GM18519 (cell line): ENCODE results near the gene NF1.
"Not testable (repeated sequence)": the region's sequence is repeated elsewhere in the genome, so short reads cannot be mapped to it uniquely, and the experiment has no call there.

Experiments
- ATAC-seq: cut with Tn5 transposase; IDR thresholded peaks from one replicate; pipeline ENCODE4 v1.9.1; 2021; ENCODE audit warnings: mild to moderate bottlenecking, moderate library complexity; ENCODE audit not compliant: unreplicated experiment, low FRiP score

The NF1 gene

GRCh38 chr17:31286587-31286986 is 191.8 kb downstream of the NF1 start:
- no peak for ATAC-seq

GRCh38 chr17:31287932-31288331 is 193.2 kb downstream of the NF1 start:
- ATAC-seq = not testable (repeated sequence)

- ATAC-seq = no peak
Measured at GRCh38 chr17:31289790-31290189, 195.0 kb downstream of the NF1 start.

- ATAC-seq = no peak
Measured at GRCh38 chr17:31291820-31292219, 197.0 kb downstream of the NF1 start.

- no peak for ATAC-seq
Measured at GRCh38 chr17:31293581-31293980, 198.8 kb downstream of the NF1 start.

- ATAC-seq = no peak
Measured at GRCh38 chr17:31294231-31294630, 199.5 kb downstream of the NF1 start.

GRCh38 chr17:31294820-31295488 is 200.2 kb downstream of the NF1 start:
- no peak for ATAC-seq

GRCh38 chr17:31295489-31295871 is 200.7 kb downstream of the NF1 start:
- no peak for ATAC-seq

- no peak for ATAC-seq
Measured at GRCh38 chr17:31296142-31296541, 201.4 kb downstream of the NF1 start.

GRCh38 chr17:31297090-31297489 is 202.3 kb downstream of the NF1 start, which contains the start of gene OMG:
TSS of gene OMG (minus strand) at chr17:31297239. CDS start at chr17:31296331, 908 bp downstream.
- ATAC-seq = no peak

- no peak for ATAC-seq
Measured at GRCh38 chr17:31299624-31300023, 204.8 kb downstream of the NF1 start.

- ATAC-seq = no peak
Measured at GRCh38 chr17:31307640-31308039, 212.9 kb downstream of the NF1 start.

GRCh38 chr17:31308372-31309334 is 213.9 kb downstream of the NF1 start:
- no peak for ATAC-seq

GRCh38 chr17:31309556-31309955 is 214.8 kb downstream of the NF1 start:
- no peak for ATAC-seq

- no peak for ATAC-seq
Measured at GRCh38 chr17:31310260-31310659, 215.5 kb downstream of the NF1 start.

- ATAC-seq = no peak
Measured at GRCh38 chr17:31310886-31311285, 216.1 kb downstream of the NF1 start.

GRCh38 chr17:31311526-31311925 is 216.7 kb downstream of the NF1 start:
- no peak for ATAC-seq

GRCh38 chr17:31312223-31312622 is 217.4 kb downstream of the NF1 start:
- not testable (repeated sequence) for ATAC-seq

- ATAC-seq = no peak
Measured at GRCh38 chr17:31313982-31314781, 219.4 kb downstream of the NF1 start, which contains the start of gene EVI2B. TSS of gene EVI2B (minus strand) at chr17:31314054. CDS start at chr17:31305609, 8,445 bp downstream.

GRCh38 chr17:31314782-31315100 is 220.0 kb downstream of the NF1 start:
- ATAC-seq = no peak

- ATAC-seq = no peak
Measured at GRCh38 chr17:31318298-31318801, 223.6 kb downstream of the NF1 start.
